ENCODE data around the gene IMPACT. TPM values are rescaled to one million over a fixed set of nuclear protein-coding genes. Genes with fewer than 3 reads are reported as not detected.

IMPACT gene
- total and polyA plus RNA-seq, 2 of the 4 experiments (the other 2 are of a cell fraction): 11.8 to 13.8 TPM

GRCh38 chr18:24397694-24398368 is 28.6 kb upstream of the IMPACT start, which contains the start of gene OSBPL1A (continued):
- TF ChIP-seq, protein P1, sequence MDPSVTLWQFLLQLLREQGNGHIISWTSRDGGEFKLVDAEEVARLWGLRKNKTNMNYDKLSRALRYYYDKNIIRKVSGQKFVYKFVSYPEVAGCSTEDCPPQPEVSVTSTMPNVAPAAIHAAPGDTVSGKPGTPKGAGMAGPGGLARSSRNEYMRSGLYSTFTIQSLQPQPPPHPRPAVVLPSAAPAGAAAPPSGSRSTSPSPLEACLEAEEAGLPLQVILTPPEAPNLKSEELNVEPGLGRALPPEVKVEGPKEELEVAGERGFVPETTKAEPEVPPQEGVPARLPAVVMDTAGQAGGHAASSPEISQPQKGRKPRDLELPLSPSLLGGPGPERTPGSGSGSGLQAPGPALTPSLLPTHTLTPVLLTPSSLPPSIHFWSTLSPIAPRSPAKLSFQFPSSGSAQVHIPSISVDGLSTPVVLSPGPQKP (IDR thresholded peaks at IDR 0.05; ENCODE audit: borderline replicate concordance, low read depth, low read length): no peak
- no peak for TF ChIP-seq SMC3 (IDR thresholded peaks at IDR 0.05; ENCODE audit: low read depth, low read length)
- TF ChIP-seq MAFK (IDR thresholded peaks at IDR 0.05; ENCODE audit: low read depth, low read length): no peak
- TF ChIP-seq CHD1 (IDR thresholded peaks at IDR 0.05; ENCODE audit: low read depth, low read length): no peak
- TF ChIP-seq BHLHE40 (IDR thresholded peaks at IDR 0.05; ENCODE audit: low read depth, low read length): peak; percentile 91
- TF ChIP-seq CEBPB (IDR thresholded peaks at IDR 0.05; ENCODE audit: low read depth, low read length): no peak
